Skeletal muscle satellite cell (primary cell): ENCODE measurements around the gene ARF3. TPM values are rescaled to one million over a fixed set of nuclear protein-coding genes. Genes with fewer than 3 reads are reported as not detected.

Experiments
- H3K27me3 ChIP-seq: 2 replicates; pipeline ENCODE4 v1.7.0; 2013; ENCODE audit warnings: low read length; ENCODE audit not compliant: control insufficient read depth, insufficient read depth
- H3K36me3 ChIP-seq: 2 replicates; pipeline ENCODE4 v1.7.0; 2013; ENCODE audit warnings: mild to moderate bottlenecking, control low read depth, low read length; ENCODE audit not compliant: insufficient read depth
- H3K4me1 ChIP-seq: 2 replicates; pipeline ENCODE4 v1.7.0; 2013; ENCODE audit warnings: low read length; ENCODE audit not compliant: control insufficient read depth, insufficient read depth
- H3K4me2 ChIP-seq: 2 replicates; pipeline ENCODE4 v1.7.0; 2013; ENCODE audit warnings: mild to moderate bottlenecking, low read length
- H3K4me3 ChIP-seq: 2 replicates; pipeline ENCODE4 v1.7.0; 2013; ENCODE audit warnings: low read length
- H3K9ac ChIP-seq: 2 replicates; pipeline ENCODE4 v1.7.0; 2013; ENCODE audit warnings: mild to moderate bottlenecking, low read depth, low read length, moderate library complexity
- H3K9me3 ChIP-seq: replicated peaks from 2 replicates; pipeline ENCODE4 v1.7.0; 2013; ENCODE audit warnings: mild to moderate bottlenecking, control low read depth, low read length
- total RNA-seq: library from RNA; depleted of rRNA; stranded (reverse); fragments of >200 nt; gene quantifications from 2 replicates; pipeline ENCODE4 v1.2.3, GENCODE V29; 2012; rRNA removed

ARF3 gene
- total RNA-seq = 48.9 and 50.7 TPM in 2 replicates

DNA sequence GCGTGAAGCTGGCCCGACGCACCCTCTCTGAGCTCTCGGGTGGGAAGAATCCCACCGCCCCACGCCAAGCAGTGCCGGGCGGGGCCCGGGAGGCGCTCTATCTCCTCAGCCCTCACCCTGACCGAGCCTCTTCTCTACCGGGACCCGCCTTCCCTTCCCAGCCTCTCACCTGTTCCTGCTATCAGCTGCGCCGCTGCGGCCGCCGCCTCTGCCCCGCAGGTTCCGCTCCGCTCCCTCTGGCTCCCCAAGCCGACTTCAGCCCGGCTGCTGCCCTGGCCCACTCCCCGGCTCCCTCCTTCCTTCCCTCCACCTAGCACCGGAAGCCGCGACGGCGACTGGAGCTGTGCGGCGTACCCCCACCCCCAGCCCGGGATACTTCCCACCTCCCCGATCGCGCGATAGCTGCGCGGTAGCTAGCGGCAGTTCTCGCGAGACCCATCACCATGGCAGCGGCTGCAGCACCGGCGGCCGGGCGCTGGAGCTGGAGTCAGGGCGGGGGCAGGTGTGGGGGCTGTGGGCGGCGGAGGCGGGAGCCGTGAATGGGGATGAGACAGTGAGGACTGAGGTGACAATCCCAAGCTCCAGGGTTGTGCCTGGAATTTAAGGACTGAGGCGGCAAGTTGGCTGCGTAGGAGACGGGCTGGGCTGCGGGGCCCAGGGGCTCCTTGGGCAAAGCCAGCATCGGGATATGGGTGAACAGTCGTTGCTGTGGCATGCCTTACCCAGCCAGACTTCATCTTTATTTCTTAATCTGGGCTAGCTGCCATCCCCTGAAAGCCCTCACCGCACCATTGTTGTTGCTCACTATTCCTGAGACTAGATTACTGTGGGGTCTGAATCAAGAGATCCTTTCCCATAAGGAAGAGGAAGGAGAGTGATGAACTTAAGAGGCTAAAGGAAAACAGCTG is at the start of gene ARF3:
TSS of gene ARF3 (minus strand) at position 347 of the 908 bp plus-strand sequence. CDS start 16,392 bp downstream, outside the sequence.
- H3K4me3 ChIP-seq = peak within 1 kb of the TSS; percentile 98
- H3K36me3 ChIP-seq = peaks cover 28% of the 10 kb centered on the region
- H3K27me3 ChIP-seq = no peaks in the 10 kb centered on the region
- H3K4me2 ChIP-seq = peak within 1 kb of the TSS; percentile 97
- H3K9ac ChIP-seq = peak within 1 kb of the TSS; percentile 94
- no peaks in the 10 kb centered on the region for H3K9me3 ChIP-seq
- H3K4me1 ChIP-seq = peaks cover 23% of the 10 kb centered on the region

DNA sequence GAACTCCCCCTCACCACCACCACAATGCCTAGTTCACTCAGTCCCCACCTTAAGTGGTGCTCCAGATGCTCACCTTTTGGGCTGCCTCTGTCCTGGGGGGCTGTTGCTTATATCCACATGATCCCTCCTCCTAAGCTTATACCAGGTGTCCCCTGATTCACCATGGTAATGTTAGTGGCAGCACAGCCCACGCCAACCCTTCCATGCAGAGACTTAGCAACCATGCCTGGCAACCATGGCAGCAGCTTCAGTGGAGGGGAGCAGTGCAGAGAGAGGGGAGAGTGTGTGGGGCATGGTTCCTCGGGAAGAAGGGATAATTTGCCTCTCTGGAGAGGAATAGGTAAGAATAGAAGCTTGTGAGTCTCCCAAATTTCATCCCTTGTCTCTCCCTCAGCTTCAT is 43.1 kb upstream of the ARF3 start:
- H3K4me1 ChIP-seq = peaks cover 35% of the 10 kb centered on the region
- H3K4me2 ChIP-seq = peak overlapping the region; percentile 85
- H3K9ac ChIP-seq = no peak overlapping the region
- H3K9me3 ChIP-seq = no peaks in the 10 kb centered on the region
- H3K4me3 ChIP-seq = no peak overlapping the region
- peaks cover 15% of the 10 kb centered on the region for H3K27me3 ChIP-seq
- H3K36me3 ChIP-seq = peaks cover 49% of the 10 kb centered on the region

DNA sequence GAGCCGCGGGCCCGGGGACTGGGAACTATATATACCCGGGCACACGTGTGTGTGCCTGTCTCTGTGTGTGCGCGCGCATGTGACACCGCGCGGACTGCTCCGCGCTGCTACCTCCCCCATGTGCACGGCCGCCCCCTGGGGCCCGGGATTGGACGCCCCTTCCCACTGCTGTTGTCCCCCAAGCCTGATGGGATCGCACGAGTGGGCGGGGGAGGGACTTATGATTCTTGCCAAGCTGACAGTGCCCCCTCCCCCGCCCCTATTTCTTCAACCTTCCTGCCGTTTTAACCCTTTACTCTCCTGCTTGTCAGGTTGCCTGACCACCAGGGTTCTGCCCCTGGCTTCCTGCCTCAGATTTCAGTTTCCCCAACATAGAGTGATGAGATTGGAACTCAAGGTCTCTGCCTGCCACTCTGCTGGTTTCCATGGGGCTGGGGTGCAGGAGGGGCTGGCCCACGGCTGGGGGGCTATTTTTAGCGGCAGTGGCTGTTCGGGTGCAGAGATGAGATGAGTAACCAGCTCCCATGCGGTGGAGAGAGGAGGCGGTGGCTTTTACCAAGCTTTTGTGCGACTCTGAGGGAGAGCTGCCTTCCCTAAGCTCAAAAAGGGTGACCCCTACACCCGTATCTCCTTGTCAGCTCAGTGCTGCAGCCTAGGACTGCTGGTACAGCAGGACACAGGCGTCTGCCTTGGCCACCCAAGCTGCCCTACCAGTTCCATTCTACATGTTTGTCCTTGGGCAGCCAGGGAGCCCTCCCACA is 42.3 kb upstream of the ARF3 start, which contains the start of gene DDN:
TSS of gene DDN (minus strand) at position 5 of the 761 bp plus-strand sequence. CDS start 88 bp downstream, outside the sequence.
- Histone ChIP-seq H3K27me3 (peaks cover 20% of the 10 kb centered on the region), H3K4me2 (peak within 1 kb of the TSS; percentile 86), H3K9ac (peak within 1 kb of the TSS; percentile 37)

DNA sequence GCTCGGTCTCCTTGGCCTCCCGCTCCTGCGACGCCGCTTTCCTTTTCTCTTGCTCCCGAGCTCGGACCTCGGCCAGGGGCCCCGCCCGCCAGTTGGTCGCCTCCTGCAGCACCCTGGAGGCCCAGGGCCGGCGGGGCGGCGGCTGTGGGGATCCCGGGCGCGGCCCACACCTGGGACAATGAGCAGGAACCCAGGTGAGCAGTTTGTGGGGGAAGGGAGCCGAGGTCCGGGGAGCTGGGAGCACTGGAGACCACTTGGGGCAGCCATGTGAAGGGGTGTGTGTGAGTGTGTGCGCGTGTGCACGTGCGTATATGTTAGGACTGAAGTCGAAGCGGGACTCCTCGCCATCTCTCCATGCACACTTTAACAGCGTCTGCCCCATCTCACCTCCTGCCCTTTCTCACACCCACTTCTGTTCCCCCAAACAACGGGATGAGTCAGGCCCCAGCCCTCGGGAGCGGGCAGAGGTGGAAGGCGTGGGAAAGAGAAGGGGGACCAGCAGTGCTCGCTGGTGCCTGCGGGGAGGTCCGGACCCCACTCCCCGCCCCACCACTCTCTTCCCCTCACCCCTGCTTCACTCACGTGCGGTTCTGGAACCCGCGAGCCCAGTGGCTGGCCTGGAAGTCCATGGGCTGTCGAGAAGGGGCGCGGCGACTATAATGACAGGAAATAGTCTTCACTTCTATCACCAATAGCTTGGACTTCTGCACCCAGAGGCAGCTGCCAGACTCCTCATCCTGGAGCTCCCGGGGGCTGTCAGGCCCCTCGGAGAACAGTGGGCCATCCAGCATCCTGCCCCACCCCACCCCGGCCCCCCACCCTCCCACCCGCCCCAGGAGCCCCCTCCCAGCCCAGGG is 41.4 kb upstream of the ARF3 start:
- no peak overlapping the region for H3K9ac ChIP-seq
- no peaks in the 10 kb centered on the region for H3K9me3 ChIP-seq
- H3K4me2 ChIP-seq = peak overlapping the region; percentile 86
- H3K27me3 ChIP-seq = peaks cover 29% of the 10 kb centered on the region
- H3K36me3 ChIP-seq = peaks cover 33% of the 10 kb centered on the region
- H3K4me1 ChIP-seq = peaks cover 40% of the 10 kb centered on the region
- H3K4me3 ChIP-seq = peak overlapping the region; percentile 66

More for the DNA sequence above, 42.3 kb upstream of the ARF3 start, which contains the start of gene DDN:
- Histone ChIP-seq H3K4me1 (peaks cover 40% of the 10 kb centered on the region), H3K4me3 (peak within 1 kb of the TSS; percentile 66), H3K36me3 (peaks cover 41% of the 10 kb centered on the region), H3K9me3 (no peaks in the 10 kb centered on the region)

DNA sequence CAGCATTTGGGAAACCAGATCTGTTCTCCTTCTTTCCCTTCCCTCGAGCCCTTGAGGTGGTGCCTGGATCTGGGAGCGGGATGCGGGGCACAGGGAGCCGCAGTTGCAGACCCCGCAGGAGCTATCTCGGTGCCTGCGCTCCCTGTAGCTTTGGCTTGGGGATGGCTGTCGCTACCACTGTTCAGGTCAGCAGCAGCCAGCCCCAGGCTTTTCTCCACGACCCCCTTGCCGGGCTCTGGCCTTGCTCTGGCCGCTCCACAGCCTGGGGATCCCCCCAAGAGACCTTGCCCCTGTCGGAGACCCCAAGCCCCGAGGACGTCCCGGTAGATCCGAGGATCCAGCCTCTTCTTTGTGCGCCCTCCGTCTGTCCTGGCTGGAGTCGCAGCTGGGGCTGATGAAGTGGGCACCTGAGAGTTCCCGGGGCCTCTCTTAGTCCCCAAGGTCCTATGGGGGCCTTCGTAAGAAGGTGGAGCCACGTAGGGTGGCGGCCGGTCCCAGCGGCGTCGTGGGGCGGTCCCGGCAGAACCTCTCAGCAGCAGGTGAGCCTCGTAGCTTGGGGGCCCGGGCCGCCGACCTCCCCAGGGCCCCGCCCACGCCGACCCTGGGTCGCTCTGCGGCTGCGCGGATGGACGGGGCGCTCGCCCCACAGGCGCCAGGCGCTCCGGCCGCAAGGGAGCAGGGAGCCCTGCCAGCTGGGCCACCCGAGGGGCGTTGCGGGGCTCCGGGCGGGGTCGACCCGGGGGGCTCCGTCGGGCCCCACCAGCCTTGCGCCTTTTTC is 40.6 kb upstream of the ARF3 start:
- Histone ChIP-seq H3K4me1 (peaks cover 40% of the 10 kb centered on the region), H3K4me2 (peak overlapping the region; percentile 86), H3K4me3 (peak overlapping the region; percentile 66), H3K27me3 (peaks cover 35% of the 10 kb centered on the region), H3K9ac (no peak overlapping the region), H3K9me3 (no peaks in the 10 kb centered on the region), H3K36me3 (peaks cover 24% of the 10 kb centered on the region)

DNA sequence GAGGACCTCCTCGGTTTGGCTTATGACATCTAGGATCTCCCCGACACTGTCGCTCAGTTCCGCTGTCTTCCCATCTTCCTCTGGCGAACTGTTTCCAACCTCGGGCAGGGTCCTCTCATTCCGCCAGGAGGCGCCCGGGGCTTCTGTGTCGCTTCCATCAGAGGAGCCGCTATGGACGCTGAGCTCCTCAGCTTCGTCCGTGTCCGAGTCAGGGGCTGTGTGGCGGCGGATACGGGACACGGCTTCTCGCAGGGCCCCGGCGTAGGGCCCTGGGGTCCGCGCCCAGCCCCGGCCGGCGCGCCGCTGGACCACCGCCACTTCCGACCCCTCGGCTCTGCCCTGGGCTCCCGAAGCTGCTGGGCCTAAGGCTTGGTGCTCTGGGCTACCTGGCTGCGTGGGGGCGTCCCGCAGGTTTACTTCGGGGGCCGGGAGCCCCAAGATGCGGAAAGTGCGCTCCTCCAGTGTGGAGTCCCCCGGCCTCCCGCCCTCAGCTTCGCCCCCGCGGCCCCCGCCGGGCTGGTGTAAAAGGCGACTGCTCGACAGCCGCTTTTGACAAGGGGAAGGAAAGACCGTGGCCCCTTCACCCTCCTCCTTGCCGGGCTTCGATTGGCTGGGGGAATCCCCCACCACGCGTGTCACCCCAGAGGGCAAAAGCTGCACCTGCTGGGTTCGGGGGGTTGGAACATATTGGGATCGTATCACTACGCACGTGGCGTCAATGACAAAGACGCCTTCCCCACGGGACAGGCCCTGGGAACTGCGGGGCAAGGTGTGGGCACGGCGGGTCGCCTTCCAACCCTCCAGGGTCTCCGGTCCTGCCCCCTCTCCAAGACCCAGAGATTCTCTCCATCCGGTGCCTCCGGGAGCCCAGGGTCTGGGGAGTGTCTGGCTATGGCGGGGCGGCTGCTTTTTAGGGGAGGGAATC is 39.8 kb upstream of the ARF3 start:
- peak overlapping the region; percentile 81 for H3K4me2 ChIP-seq
- peaks cover 40% of the 10 kb centered on the region for H3K4me1 ChIP-seq
- H3K27me3 ChIP-seq = peaks cover 37% of the 10 kb centered on the region
- peak overlapping the region; percentile 38 for H3K9ac ChIP-seq
- peaks cover 16% of the 10 kb centered on the region for H3K36me3 ChIP-seq
- no peaks in the 10 kb centered on the region for H3K9me3 ChIP-seq
- H3K4me3 ChIP-seq = peak overlapping the region; percentile 62

DNA sequence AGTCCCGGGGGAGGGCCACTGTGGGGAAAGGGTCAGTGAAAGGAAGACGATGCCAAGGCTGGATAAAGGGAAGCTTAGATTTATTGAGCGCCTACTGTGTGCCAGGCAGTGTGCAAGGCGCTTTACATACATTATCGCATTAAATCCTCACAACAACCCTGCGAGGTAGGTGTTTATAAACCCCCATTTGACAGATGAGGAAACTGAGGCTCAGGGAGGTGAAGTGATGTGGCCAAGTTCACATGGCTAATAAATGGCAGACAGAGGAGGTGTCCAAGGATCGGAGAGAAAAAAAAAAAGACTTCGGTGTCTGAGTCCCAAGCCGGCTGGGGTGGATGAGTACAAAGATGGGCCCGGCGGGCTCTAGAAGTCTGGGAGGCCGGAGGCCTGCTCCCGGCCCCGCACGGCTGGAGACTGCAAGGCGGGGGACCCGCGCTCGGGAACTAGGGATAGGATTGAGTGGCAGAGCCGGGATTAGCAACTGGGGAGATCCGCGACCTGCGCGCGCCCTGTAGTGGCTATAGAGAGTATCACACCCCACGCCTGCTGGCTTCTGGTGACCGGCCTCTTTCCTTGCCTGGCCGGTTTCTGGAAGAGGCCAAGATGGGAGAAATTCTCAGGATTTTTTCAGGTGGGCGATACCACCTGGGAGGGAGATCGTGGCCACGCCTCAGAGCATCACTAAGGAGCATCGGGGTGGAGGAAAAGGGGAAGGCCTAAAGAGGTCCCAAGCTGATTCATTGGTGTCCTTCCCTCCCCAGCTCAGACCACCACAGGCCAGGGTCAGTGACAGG is 38.0 kb upstream of the ARF3 start:
- H3K9ac ChIP-seq = no peak overlapping the region
- no peaks in the 10 kb centered on the region for H3K9me3 ChIP-seq
- H3K36me3 ChIP-seq = peaks cover under 1% of the 10 kb centered on the region
- H3K4me1 ChIP-seq = peaks cover 36% of the 10 kb centered on the region
- H3K4me3 ChIP-seq = peak overlapping the region; percentile 65
- peaks cover 49% of the 10 kb centered on the region for H3K27me3 ChIP-seq
- peak overlapping the region; percentile 86 for H3K4me2 ChIP-seq

DNA sequence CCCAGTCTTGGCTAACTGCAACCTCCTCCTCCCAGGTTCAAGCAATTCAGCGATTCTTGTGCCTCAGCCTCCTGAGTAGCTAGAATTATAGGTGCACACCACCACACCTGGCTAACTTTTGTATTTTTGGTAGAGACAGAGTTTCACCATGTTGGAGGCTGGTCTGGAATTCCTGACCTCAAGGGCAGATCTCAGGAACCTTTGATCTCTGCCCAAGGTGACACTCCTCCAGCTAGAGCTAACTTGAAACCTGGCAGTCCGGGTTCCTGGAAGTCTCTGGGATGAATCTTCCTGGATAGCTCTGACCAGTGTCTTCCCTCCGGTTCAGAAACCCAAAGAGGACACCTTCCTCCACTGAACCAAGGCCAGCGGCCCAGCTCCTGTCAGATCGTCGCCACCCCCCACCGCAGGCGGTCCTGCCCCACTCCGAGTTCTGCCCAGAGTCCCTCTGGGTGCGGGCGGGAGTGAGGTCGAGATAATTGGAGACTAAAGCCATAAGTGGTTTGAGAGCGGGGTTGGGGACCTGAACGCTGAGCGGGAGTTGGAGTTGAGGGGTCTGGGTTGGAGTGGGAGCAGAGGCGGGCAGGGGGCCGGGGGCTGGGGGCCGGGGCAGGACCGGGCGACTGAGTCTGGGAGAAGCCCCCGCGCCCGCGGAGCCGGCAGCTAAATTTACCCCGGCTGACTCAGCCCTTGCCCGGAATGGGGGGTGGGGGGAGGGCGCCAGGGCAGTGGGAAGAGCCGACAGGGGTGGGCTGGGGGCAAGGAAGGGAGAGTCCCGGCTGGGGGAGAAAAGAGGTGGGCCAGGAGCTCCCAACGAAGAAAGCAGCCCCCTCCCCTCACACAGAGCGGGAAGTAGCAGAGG is 37.2 kb upstream of the ARF3 start:
- H3K36me3 ChIP-seq = no peaks in the 10 kb centered on the region
- H3K27me3 ChIP-seq = peaks cover 56% of the 10 kb centered on the region
- H3K9ac ChIP-seq = no peak overlapping the region
- H3K9me3 ChIP-seq = no peaks in the 10 kb centered on the region
- peaks cover 28% of the 10 kb centered on the region for H3K4me1 ChIP-seq
- H3K4me3 ChIP-seq = no peak overlapping the region
- H3K4me2 ChIP-seq = no peak overlapping the region
